CD14-positive monocyte (primary cell): ENCODE results near the gene MORN3. TPM values are rescaled to one million over a fixed set of nuclear protein-coding genes. Genes with fewer than 3 reads are reported as not detected.
"Not testable (repeated sequence)": the region's sequence is repeated elsewhere in the genome, so short reads cannot be mapped to it uniquely, and the experiment has no call there.

Source experiments
- DNase-seq, 3 donors: peaks; one replicate each; pipeline ENCODE4 v3.0.0-alpha.2; 2011 to 2022
- H2AFZ ChIP-seq: 2 replicates; pipeline ENCODE4 v1.6.0; 2012; ENCODE audit warnings: mild to moderate bottlenecking, low read depth, low read length, inconsistent platforms; ENCODE audit not compliant: insufficient read depth, poor library complexity, severe bottlenecking
- H3K27ac ChIP-seq, 2 donors: 1 replicate in 1 of 2; 2 replicates in 1 of 2; pipeline ENCODE4 v1.5.1; 2012 to 2013; ENCODE audit warnings: low read length in 2 of 2, control low read depth in 1 of 2, inconsistent platforms in 1 of 2, low read depth in 1 of 2, mild to moderate bottlenecking in 1 of 2
- H3K27me3 ChIP-seq, 2 donors: one replicate each; pipeline versions ENCODE4 v1.6.0 to v1.6.1; 2011 to 2013; ENCODE audit warnings: low read length in 2 of 2; ENCODE audit not compliant: control insufficient read depth in 2 of 2, insufficient read depth in 2 of 2
- H3K36me3 ChIP-seq, 2 donors: replicated peaks in 1 of 2; 1 replicate in 1 of 2; 2 replicates in 1 of 2; pipeline versions ENCODE4 v1.5.1 to v1.6.1; 2012 to 2013; ENCODE audit warnings: low read length in 2 of 2, control low read depth in 1 of 2, inconsistent platforms in 1 of 2, mild to moderate bottlenecking in 1 of 2; ENCODE audit not compliant: insufficient read depth in 2 of 2, control insufficient read depth in 1 of 2
- H3K4me1 ChIP-seq, 2 donors: 1 replicate in 1 of 2; 2 replicates in 1 of 2; pipeline versions ENCODE4 v1.5.1 to v1.6.1; 2012 to 2013; ENCODE audit warnings: low read length in 2 of 2, control low read depth in 1 of 2, inconsistent platforms in 1 of 2, mild to moderate bottlenecking in 1 of 2, moderate library complexity in 1 of 2; ENCODE audit not compliant: insufficient read depth in 2 of 2, control insufficient read depth in 1 of 2
- H3K4me2 ChIP-seq: replicated peaks from 2 replicates; pipeline ENCODE3; 2012; ENCODE audit warnings: low read length, moderate library complexity, mild to moderate bottlenecking; ENCODE audit not compliant: poor library complexity, severe bottlenecking; ENCODE audit errors: extremely low read depth
- H3K4me3 ChIP-seq, 3 experiments: fragments of 200-600 bp in 1 of 3; sonication (generic) in 1 of 3; replicated peaks in 1 of 3; 1 replicate in 2 of 3; 2 replicates in 1 of 3; pipeline ENCODE4 v1.5.1; 2011 to 2013; ENCODE audit warnings: low read length in 3 of 3, mild to moderate bottlenecking in 3 of 3, control low read depth in 2 of 3, low read depth in 2 of 3, inconsistent platforms in 1 of 3, moderate library complexity in 1 of 3
- H3K79me2 ChIP-seq: 2 replicates; pipeline ENCODE4 v1.6.0; 2012; ENCODE audit warnings: mild to moderate bottlenecking, control low read depth, inconsistent platforms, low read length, moderate library complexity; ENCODE audit not compliant: insufficient read depth
- H3K9ac ChIP-seq: 2 replicates; pipeline ENCODE4 v1.6.0; 2017; ENCODE audit warnings: low read length, mild to moderate bottlenecking; ENCODE audit not compliant: insufficient read depth, poor library complexity, severe bottlenecking
- H3K9me3 ChIP-seq, 2 donors: replicated peaks in 1 of 2; 1 replicate in 1 of 2; 2 replicates in 1 of 2; pipeline versions ENCODE4 v1.5.1 to v1.6.1; 2012 to 2013; ENCODE audit warnings: low read length in 2 of 2, control low read depth in 1 of 2; ENCODE audit not compliant: control insufficient read depth in 1 of 2, insufficient read depth in 1 of 2
- H4K20me1 ChIP-seq: 2 replicates; pipeline ENCODE4 v1.6.0; 2012; ENCODE audit warnings: mild to moderate bottlenecking, low read length, control low read depth, moderate library complexity; ENCODE audit not compliant: insufficient read depth
- H3K27ac Mint-ChIP-seq, 7 donors: one replicate each; pipeline ENCODE4 v1.8.0; 2020; ENCODE audit warnings: mild to moderate bottlenecking in 7 of 7, mixed read lengths in 7 of 7, moderate library complexity in 6 of 7, inconsistent platforms in 2 of 7
- H3K27me3 Mint-ChIP-seq, 3 donors: one replicate each; pipeline ENCODE4 v1.8.0; 2021 to 2022; ENCODE audit warnings: low read depth in 3 of 3, mild to moderate bottlenecking in 3 of 3, mixed read lengths in 3 of 3, moderate library complexity in 3 of 3, inconsistent platforms in 1 of 3
- H3K36me3 Mint-ChIP-seq, 2 donors: one replicate each; pipeline ENCODE4 v1.8.0; 2020; ENCODE audit warnings: mixed read lengths in 2 of 2, inconsistent platforms in 1 of 2, mild to moderate bottlenecking in 1 of 2
- H3K4me1 Mint-ChIP-seq: one replicate; pipeline ENCODE4 v1.8.0; 2020; ENCODE audit warnings: mild to moderate bottlenecking, mixed read lengths
- H3K4me3 Mint-ChIP-seq, 2 donors: one replicate each; pipeline ENCODE4 v1.8.0; 2020; ENCODE audit warnings: mild to moderate bottlenecking in 2 of 2, mixed read lengths in 2 of 2, moderate library complexity in 1 of 2
- H3K9me3 Mint-ChIP-seq, 7 donors: one replicate each; pipeline ENCODE4 v1.8.0; 2020 to 2022; ENCODE audit warnings: mixed read lengths in 7 of 7, mild to moderate bottlenecking in 6 of 7, moderate library complexity in 6 of 7, inconsistent platforms in 2 of 7
- WGBS: methylation state at CpG from one replicate; pipeline ENCODE4 v1.1.5; 2013; ENCODE audit warnings: missing lambda C conversion rate; ENCODE audit not compliant: insufficient coverage; 5-methylcytosine and 5-hydroxymethylcytosine counted together
- intact Hi-C, 2 donors: fragments of 100-400 bp; cut with micrococcal nuclease; formaldehyde crosslinking; loops; one replicate each; pipeline versions ENCODE4 v1.15.0 to v1.15.1; 2023
- polyA plus RNA-seq, 3 donors: library from polyadenylated mRNA; depleted of rRNA in 1 of 3; unstranded in 2 of 3; stranded (reverse) in 1 of 3; fragments of 300-500 nt in 2 of 3; fragments of >200 nt in 1 of 3; fragmentation: Illumina TruSeq in 2 of 3; gene quantifications; 1 replicate in 2 of 3; 2 replicates in 1 of 3; pipeline ENCODE4 v1.2.3, GENCODE V29; 2012 to 2021
- TF ChIP-seq, protein P1 (sequence below): fragments of 200-600 bp; IDR thresholded peaks from one replicate; pipeline ENCODE4 v1.8.0; 2022; ENCODE audit warnings: antibody characterized with exemption, mild to moderate bottlenecking

MORN3 gene
- polyA plus RNA-seq, 3 donors = 0.17 TPM; not detected in 2

DNA sequence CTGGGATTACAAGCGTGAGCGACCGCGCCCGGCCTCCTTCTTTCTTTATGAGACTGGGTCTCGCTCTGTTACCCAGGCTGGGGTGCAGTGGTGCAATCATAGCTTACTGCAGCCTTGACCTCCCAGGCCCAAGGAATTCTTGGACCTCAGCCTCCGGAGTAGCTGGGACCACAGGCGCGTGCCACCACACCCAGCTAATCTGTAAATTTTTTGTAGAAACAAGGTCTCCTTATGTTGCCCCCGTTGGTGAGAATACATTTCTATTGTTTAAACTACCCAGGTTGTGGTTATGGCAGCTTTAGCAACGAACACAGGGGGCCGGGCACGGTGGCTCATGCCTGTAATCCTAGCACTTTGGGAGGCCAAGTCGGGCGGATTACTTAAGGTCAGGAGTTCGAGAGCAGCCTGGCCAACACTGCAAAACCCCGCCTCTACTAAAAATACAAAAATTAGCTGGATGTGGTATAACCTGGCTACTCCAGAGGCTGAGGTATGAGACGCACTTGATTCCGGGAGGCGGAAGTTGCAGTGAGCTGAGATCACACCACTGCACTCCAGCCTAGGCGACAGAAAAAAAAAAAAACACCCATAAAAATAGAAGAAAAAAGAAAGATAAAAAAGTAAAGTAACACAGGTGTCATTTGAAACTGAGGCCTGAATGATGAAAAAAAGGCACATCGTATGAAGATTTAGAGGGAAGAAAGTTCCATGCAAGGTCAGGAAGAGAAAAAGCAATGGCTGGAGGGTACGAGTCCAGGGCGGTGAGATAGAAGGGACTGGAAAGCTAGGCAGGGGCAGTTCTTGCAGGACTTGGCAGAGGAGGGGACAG is 42.1 kb upstream of the MORN3 start:
- Mint-ChIP-seq H3K4me3 (peak overlapping the region; percentile 91 to 95), H3K4me1 (peaks cover 26% of the 10 kb centered on the region), H3K9me3 (no peaks in the 10 kb centered on the region), H3K36me3 (no peaks in the 10 kb centered on the region), H3K27me3 (peaks cover 2 to 12% (median 4%) of the 10 kb centered on the region in 3 donors), H3K27ac (peak overlapping the region; percentile 92 to 98 (median 95))
- no peaks in the 10 kb centered on the region for H4K20me1 ChIP-seq
- peaks cover 18 to 28% of the 10 kb centered on the region in 2 donors for H3K4me1 ChIP-seq
- TF ChIP-seq, protein P1, sequence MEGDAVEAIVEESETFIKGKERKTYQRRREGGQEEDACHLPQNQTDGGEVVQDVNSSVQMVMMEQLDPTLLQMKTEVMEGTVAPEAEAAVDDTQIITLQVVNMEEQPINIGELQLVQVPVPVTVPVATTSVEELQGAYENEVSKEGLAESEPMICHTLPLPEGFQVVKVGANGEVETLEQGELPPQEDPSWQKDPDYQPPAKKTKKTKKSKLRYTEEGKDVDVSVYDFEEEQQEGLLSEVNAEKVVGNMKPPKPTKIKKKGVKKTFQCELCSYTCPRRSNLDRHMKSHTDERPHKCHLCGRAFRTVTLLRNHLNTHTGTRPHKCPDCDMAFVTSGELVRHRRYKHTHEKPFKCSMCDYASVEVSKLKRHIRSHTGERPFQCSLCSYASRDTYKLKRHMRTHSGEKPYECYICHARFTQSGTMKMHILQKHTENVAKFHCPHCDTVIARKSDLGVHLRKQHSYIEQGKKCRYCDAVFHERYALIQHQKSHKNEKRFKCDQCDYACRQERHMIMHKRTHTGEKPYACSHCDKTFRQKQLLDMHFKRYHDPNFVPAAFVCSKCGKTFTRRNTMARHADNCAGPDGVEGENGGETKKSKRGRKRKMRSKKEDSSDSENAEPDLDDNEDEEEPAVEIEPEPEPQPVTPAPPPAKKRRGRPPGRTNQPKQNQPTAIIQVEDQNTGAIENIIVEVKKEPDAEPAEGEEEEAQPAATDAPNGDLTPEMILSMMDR = no peak
- peak overlapping the region; percentile 99 for H3K4me2 ChIP-seq
- peak overlapping the region; percentile 97 for H2AFZ ChIP-seq
- no peaks in the 10 kb centered on the region for H3K36me3 ChIP-seq
- 56% methylated on average over 14 of the region's 24 CpGs for WGBS
- H3K27me3 ChIP-seq = no peaks in the 10 kb centered on the region
- peak overlapping the region; percentile 70 for H3K9ac ChIP-seq
- intact Hi-C loops = loop anchor here in 1 of 2 donors (10.0 kb wide), 1 partner anchor 173 kb away; the partner anchor contains the start of gene PSMD9
- no peaks in the 10 kb centered on the region for H3K9me3 ChIP-seq
- H3K4me3 ChIP-seq = peak overlapping the region; percentile 54 to 97 (median 94)
- DNase-seq = peak in 2 of 3 donors; percentile 8 to 12
- H3K79me2 ChIP-seq = peaks cover 4% of the 10 kb centered on the region
- H3K27ac ChIP-seq = peak overlapping the region; percentile 61 to 86

DNA sequence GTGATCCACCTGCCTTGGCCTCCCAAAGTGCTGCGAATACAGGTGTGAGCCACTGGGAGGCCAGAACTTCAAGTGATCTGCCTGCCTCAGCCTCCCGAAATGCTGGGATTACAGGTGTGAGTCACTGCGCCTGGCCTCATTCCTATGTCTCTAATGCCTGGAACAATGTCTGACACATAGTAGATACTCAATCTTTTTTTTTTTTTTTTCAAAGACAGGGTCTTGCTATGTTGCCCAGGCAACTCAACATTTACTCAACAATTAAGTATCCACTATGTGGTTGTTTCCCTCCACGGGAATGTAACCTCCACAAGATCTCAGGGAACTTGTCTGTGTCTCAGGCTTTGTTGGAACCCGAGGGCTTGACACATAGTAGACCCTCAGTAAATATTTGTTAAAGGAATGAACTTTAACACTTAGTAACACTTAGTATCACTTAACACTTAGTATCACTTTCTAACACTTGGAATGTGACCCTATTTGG is 40.1 kb upstream of the MORN3 start:
- H3K4me3 Mint-ChIP-seq = no peak overlapping the region
- peaks cover 0 to 3% (median 2%) of the 10 kb centered on the region in 7 donors for H3K9me3 Mint-ChIP-seq
- no peak overlapping the region for H3K27ac Mint-ChIP-seq
- no peak for DNase-seq
- intact Hi-C loops = no loop called here
- H3K4me2 ChIP-seq = no peak overlapping the region
- H2AFZ ChIP-seq = no peak overlapping the region
- H3K4me3 ChIP-seq = no peak overlapping the region
- H3K27me3 ChIP-seq = no peaks in the 10 kb centered on the region
- H3K4me1 ChIP-seq = peaks cover 18 to 28% of the 10 kb centered on the region in 2 donors
- no peaks in the 10 kb centered on the region for H3K36me3 ChIP-seq
- H3K79me2 ChIP-seq = peaks cover 4% of the 10 kb centered on the region
- no peaks in the 10 kb centered on the region for H3K9me3 ChIP-seq
- peaks cover 6 to 14% (median 7%) of the 10 kb centered on the region in 3 donors for H3K27me3 Mint-ChIP-seq
- H4K20me1 ChIP-seq = no peaks in the 10 kb centered on the region
- H3K4me1 Mint-ChIP-seq = peaks cover 26% of the 10 kb centered on the region
- WGBS = 98% methylated on average over 3 of the region's 5 CpGs
- no peak overlapping the region for H3K9ac ChIP-seq
- H3K36me3 Mint-ChIP-seq = no peaks in the 10 kb centered on the region
- H3K27ac ChIP-seq = no peak overlapping the region
- TF ChIP-seq, protein P1 = no peak

DNA sequence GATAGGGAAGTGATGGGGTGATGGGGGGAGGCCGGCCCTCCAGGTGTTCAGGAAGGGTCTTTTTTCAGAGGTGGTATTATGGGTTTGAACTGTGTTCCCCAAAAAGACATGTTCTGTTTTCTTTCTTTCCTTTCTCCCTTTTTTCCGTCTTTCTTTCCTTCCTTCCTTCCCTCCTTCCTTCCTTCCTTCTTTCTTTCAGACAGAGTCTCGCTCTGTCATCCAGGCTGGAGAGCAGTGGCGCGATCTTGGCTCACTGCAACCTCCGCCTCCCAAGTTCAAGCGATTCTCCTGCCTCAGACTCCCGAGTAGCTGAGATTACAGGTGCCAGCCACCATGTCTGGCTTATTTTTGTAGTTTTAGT is 39.6 kb upstream of the MORN3 start:
- DNase-seq, H3K36me3 ChIP-seq, H3K4me3 ChIP-seq, H3K27ac ChIP-seq, H3K9me3 ChIP-seq, H3K27ac Mint-ChIP-seq, H4K20me1 ChIP-seq, H3K27me3 ChIP-seq, intact Hi-C loops, H2AFZ ChIP-seq, H3K4me2 ChIP-seq, H3K36me3 Mint-ChIP-seq, H3K4me3 Mint-ChIP-seq, H3K9ac ChIP-seq, H3K79me2 ChIP-seq, H3K9me3 Mint-ChIP-seq: not testable (repeated sequence)
- peaks cover 18 to 28% of the 10 kb centered on the region in 2 donors for H3K4me1 ChIP-seq
- WGBS = 78% methylated on average over 6 of the region's 8 CpGs
- Mint-ChIP-seq H3K4me1 (peaks cover 25% of the 10 kb centered on the region), H3K27me3 (peaks cover 6 to 14% (median 8%) of the 10 kb centered on the region in 3 donors)
